GM18861 (cell line): Measurements from ENCODE around the gene GUCY1A2.

ENCODE experiments used
- ATAC-seq: cut with Tn5 transposase; IDR thresholded peaks from one replicate; pipeline ENCODE4 v1.9.1; 2021; ENCODE audit not compliant: unreplicated experiment

GUCY1A2 gene

DNA sequence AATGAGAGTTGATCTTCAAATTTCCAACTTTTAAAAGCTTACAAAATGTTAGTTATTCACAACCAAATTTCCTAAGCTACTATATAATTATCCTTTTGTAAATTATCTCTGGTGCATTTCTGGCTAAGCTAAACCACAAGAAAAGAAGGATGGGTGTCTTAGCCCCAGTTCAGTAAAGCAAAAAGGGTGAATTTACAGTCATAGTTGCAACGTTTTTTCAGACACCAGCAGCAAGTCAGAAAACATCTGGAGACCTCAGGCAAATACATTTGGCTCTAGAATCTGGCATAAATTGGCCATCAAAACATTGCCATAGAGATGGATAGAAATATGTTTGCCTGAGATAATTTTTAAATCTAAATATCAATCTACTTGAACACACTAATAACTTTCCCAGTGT is 257.0 kb downstream of the GUCY1A2 start:
- no peak for ATAC-seq

DNA sequence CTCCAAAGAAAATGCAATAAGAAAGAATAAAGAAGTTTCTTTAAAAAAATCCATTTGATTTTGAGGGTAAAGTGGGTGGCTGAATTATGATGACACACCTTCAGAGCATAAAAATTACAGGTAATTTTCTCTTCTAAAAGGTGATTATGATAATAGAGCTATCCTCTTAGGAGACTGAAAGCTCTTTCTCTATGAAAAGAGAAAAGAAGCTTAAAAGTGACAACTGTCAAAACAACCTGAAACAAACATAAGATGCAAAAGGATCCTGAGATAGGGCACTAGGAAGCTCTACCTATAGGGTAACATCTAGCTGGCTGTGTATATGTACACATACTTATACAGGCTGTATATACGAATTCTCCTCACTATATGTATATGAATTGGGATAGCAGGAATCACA is 270.2 kb downstream of the GUCY1A2 start:
- ATAC-seq = no peak

DNA sequence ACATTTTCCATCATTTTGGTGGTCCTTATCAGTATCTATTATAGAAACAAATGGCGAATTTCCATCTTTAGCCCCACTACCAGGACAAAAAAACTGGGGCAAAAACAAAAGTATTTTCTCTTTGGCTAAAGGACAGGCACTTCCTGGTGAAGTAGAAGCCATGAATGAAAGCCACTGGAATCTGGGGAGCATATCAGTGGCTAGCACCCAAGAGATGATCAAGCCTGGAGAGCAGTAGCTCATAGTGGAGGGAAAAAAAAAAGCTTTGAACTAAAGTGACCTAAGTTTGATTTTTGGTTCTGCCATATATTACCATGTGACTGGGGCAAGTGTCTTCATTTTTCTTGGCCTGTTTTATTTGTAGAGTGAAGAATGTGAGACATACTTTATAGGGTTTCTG is 272.3 kb downstream of the GUCY1A2 start:
- no peak for ATAC-seq

DNA sequence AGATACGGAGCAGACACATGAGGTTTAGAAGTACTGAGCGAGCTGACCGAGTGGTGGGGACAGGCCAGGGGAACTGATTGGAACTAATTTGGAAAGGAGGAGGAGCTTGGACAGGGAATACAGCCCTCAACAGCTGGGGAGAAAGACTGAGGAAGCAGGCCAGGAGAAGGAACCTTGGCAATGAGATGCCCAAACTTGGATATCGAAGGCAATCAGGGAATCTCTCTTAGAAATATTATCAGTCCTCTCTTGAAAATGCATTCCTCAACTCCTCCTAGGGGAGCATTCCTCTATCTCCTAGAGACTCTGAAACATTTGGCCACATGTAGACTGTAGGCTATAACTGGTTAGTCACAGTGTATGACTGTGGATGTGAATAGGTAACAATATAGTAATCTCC is 284.6 kb downstream of the GUCY1A2 start:
- no peak for ATAC-seq

DNA sequence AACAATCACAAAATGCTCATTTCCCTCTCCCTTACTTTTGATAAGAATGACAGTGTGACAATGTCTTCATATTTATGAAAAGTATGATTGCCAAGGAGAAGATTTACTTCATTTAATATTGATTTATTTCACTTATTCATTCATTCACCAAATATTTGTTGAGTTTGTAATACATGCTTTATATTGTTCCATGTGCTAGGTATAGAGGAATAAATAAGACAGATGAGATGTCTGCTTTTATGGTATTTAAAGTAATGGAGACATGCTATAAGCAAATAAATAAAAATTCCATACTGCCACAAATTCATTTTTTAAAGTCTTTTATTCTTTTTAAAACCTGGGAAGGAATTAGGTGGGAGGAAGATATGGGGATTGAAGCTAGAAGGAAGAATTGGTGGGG is 289.4 kb downstream of the GUCY1A2 start:
- no peak for ATAC-seq

DNA sequence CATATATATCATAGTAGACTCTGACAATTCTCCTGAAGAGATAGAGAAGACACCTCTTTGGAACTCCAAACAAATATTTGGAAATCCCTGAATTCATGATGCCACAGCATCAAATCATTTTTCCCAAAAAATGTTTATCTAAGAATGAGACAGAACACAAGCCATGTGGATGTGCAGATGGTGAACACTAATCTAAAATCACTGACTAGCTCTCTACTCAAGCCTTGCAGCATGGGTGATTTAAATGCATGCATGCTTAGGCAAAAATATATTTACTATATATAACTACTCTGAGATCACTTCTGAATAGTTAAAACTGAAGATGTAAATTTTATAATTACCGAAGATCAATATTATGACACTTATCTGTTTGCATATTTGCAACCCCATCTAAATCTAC is 289.9 kb downstream of the GUCY1A2 start:
- no peak for ATAC-seq

DNA sequence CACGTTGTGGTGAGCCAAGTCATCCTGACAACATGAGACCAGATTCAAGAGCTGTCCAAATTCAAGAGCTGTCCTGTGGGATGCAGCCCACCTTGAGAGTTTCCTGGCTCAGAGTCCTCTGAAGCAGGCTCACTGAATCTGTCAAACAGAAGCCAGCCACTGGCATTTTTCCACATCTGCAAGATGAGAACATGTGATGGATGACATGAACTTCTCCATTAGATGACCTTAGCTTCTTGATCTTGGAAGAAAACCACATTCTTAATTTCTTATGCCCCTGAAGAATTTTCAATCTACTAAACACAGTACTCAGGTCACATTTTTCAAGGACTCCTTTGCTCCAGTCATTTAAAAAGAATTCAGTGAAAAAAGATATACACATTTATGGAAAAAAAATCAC is 291.0 kb downstream of the GUCY1A2 start:
- ATAC-seq = no peak

DNA sequence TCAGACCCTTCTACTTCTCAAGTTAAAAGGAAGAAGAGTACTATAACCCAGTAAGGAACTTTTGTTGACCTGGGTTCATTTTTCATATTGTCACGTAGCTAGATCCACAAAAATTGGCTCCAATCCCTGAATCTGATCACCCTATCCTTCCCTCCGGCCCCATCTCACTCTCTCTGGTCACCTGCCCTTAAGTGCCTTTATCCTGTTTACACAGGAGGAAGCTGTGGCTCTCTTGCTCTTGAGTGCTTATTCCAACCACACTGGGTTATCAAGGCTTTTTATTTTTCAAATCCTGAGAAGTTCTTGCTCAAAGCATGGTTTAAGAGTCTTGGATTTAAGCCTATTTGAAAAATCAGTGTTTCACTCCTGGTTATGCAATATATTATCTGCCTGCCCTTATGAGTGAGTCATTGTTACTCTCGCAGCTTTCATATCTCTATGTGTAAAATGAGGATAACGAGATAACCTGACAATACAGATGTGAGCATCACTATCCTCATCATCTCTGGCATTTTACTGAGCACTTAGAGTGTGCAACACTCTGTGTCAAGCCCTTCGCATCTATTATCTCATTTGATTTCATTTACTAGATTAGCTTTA is 293.9 kb downstream of the GUCY1A2 start:
- ATAC-seq = no peak

DNA sequence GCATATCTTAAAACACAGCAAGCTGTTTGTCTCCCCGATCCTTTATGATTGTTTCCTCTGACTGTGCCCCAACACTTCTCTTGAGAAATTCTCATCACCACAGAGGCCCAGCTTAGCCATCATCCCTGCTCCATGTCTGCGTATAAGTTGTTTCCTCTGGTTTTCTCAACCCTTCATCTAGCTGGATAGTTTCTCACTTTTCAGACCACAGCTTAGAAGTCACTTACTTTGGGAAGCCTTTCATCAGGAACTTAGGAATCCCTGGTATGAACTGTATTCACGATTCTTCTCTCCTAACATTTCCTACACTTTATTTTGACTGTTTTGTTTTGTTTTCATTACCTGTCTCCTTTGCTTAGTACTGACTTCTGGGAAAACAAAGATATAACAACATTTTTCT is 295.2 kb downstream of the GUCY1A2 start:
- ATAC-seq = no peak

DNA sequence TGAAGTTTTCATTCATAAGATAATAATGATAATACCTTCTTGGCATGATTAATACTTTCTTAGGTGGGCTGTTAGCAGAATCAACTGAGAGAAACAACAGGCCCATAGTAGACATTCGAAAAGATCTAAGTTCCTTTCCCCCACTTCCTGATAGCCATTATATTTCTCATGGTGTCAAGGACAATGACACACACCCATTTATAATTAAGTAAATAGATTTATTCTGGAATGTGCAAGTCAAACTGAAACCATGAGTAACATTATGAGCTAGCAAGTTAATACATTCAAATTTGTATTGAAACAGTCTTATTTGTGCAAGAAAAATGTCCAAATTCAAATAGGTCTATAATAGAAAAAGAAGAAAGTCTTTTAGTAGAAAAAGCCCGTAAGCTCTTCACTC is 301.1 kb downstream of the GUCY1A2 start:
- ATAC-seq = no peak

DNA sequence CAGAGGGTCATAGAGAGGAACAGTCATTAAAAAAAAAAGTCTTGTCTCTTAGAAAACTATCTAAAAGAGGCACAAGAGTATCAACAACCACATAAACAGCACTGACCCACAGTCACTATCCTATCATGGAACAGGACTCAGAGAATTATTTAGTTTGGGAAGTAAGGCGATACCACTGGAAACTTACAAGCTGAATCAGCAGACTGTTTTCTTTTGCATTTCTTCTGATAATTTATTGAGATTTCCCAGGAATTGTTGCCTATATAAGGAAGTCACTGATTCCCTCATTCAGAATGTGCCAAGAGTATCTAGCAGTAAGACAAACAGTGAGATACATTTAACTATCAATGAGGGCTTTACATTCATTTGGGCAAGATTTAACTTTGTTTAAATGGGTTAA is 304.1 kb downstream of the GUCY1A2 start:
- no peak for ATAC-seq

DNA sequence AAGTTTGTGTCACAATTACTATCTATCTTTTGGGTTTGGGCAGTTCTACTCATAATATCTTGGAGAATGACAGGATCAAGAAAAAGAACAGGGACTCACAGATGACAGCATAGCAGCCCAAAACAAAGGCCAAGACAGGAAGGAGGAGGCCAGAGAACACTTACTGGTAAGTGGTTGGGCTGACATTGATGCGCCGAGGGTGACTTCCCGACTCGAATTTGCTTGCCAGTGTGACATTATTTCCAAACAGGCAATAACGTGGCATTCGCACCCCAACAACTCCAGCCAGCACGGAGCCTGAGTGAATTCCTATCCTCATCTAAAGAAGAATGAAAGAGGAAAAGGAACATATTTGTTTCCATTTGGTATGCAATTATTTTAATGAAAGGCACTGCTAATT is 309.9 kb downstream of the GUCY1A2 start:
- ATAC-seq = no peak

DNA sequence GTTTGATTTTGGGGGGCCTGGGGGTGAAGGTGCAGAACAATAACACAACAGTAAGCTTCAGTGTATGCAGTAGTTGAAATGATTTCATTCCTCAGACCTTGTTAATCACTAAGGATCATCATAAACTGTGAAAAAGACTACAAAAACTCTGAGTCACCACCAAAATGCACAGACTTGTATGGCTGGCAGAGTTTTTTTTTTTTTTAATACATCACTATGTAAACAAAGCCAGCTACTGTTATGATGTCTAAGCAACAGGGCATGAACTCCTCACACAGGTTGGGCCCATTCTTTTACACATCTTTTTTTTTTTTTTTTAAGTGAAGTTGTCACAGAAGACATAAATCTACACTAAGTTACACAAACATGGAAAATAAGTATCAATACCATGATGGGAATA is 311.9 kb downstream of the GUCY1A2 start:
- no peak for ATAC-seq

DNA sequence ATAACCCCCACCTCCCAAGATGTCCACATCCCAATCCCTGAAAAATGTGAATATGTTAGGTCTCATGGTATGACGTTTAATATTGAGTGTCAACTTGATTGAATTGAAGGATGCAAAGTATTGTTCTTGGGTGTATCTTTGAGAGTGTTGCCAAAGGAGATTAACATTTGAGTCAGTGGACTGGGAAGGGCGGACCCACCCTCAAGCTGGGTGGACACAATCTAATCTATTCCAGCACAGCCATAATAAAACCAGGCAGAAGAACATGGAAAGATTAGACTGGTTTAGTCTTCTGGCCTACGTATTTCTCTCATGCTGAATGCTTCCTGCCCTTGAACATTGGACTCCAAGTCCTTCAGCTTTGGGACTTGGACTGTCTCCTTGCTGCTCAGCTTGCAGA is 315.5 kb downstream of the GUCY1A2 start:
- ATAC-seq = no peak

DNA sequence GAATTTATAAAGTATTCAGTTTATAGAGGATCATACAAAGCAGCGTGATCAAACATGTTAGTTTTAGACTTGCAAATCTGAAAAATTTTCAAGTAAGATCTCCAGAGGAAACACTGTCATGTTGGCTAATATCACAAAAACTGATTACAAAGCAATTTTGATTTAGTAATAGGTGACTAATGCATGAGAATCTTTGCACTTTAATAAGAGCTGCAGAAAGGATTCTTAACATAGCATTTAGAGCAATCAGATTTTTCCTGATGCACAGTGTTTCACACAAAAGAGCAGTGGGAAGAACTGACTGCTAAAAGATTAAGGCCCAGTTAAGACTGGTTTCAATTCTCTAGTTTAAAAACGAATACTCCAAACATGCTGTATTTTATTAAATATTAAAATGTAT is 321.2 kb downstream of the GUCY1A2 start:
- no peak for ATAC-seq

DNA sequence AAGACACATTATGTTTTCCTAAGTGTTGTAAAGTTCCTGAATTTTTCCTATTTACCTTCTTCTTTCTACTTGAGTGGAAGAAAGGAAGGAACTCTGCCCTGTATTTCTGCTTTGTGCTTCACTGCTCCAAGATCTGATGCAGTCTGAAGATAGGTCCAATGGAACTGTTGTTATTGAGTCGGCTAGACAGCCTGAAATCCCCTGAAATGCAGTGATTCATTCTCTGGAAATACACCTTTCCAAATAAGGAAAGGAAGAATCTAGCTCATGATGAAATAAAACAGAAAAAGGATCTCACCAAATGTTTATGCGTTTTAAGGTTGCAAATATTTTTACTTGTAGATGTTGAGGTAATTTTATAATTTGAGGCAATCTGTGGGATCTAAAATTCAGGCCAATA is 322.8 kb downstream of the GUCY1A2 start:
- ATAC-seq = no peak

DNA sequence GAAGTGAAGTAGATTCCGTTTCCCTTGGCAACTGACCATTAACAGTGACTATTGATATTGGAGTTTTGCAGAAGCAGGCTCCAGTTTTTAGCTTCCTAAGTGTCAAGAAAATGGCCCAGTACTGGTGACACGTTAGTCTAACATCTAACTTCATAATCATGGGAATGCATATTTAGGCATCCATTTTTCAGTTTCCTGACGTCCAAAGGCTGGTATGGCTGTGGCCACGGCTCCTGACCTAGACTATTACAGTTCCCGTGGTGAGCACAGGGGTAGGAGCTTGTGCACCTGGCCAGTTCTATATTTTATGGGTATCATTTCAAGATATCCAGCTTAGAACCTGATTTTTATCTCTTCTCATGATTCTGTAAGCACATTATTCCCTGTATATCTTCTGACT is 323.8 kb downstream of the GUCY1A2 start:
- ATAC-seq = no peak

DNA sequence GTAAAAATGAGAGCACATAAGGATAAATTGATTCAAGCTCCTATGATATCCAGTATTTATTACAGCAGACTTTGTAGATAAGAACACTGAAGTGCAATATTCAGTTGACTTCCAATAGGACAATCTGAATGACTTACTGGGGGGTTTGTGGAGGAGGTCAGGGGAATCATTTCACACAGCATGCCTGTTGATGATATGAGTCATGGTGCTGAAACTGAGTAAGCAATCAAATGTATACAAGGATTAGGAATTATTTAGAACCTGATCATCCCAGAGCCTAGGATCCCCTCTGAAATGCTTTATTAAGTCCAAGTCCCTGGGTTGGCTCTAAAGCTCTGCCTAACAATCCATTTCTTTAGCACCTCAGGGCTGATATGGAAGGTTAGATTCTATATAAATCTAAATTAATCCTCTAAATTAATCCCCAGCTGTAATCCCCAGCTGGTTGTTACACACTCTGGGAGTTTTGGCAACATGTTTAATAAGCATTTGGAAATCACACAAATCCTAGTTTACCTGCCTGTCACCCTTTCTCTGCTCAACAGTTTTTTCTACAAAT is 326.4 kb downstream of the GUCY1A2 start:
- no peak for ATAC-seq

DNA sequence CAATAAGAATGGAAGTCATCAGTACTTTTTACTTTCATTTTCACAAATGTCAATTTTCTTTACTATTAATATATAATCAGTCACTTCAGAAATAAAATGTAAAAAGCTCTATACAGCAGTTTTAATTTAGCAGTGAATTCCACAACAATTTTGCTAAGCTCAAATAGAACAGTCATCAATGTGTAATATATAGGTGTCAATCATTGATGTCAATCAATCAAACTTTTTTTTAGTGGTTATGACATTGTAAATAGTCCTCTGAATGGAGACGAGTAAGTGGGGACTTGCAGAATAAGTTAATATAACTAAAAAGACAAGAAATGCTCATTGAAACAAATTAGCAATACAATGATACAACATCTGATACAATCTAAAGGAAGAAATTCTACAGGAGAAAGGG is 327.4 kb downstream of the GUCY1A2 start:
- ATAC-seq = no peak

DNA sequence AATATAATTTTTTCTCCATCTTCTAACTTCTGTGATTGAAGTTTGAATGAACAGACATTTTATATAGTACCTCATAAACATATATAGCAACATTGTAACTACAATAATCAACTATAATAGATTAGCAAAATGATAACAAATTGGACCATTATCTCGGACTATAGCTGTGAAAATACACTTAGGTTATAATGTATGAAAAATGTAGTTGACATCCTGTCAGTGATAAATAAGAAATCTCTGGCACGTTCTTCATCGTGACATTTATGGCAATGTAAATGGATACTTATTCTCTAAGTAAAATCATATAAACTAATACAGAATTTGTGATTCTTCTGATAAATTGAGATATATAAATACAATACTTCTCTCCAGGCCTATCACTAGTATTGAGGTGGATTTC is 333.3 kb downstream of the GUCY1A2 start:
- no peak for ATAC-seq

DNA sequence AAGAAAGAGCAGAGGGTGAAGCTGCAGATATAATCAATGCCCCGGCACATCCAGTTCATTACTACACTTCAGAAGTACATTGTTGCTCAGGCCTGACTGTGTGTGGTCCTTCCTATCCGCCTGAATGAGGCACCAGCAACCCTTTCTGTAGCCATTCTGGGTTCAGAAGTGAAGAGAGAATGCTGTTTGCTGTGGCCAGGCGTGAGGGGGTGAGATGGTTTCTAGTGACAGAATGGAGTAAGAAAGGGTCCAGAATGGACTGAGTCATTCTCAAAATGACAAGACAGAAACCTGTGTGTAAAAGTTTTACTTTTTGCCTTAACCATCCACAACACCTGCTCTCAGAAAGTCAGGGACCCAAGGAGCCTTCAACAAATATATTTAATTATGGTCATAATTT is 334.8 kb downstream of the GUCY1A2 start:
- ATAC-seq = no peak

DNA sequence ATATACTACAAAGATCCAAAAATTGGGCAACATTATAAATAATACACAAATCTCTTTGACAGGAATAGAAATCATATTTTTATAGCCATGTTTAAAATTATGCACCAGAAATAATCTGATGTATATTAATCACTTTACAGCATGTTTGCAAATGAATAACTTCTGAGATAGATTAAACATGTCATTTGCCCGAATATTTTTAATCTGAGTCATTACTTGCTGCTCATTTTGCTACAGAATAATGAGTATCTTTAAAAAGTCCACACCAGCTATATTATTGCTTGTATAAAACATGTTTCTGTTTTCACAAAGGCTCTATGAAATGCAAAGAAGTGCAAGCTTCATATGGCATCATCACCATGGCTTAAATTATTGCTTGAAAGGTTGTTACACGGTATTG is 336.8 kb downstream of the GUCY1A2 start:
- no peak for ATAC-seq

DNA sequence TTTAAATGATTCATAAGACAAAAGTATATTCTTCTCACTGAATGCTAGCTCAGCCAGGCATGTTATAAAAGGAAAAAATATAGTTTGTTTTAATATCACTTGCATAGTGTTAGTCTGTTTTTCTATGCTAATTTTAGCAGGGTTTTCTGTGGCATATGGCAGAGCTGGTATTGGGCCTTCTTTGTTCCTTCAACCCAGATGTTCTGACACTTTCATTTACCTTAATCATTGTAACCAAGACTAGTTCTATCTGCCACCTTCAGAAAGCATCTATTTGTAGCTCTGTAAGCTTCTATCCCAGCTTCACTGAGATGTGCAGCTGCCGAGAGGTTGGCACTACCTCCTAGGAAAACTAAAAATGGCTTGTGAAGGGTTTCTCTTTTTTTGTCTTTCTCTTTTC is 338.7 kb downstream of the GUCY1A2 start:
- ATAC-seq = no peak
